NOMO-1 (cell line): ENCODE measurements around the gene SEMA4A.

Experiments used
- DNase-seq, 2 experiments: peaks; one replicate each; lab custom pipeline; 2025; ENCODE audit not compliant: unreplicated experiment in 2 of 2; lab: John Stamatoyannopoulos, UW

The SEMA4A gene

DNA sequence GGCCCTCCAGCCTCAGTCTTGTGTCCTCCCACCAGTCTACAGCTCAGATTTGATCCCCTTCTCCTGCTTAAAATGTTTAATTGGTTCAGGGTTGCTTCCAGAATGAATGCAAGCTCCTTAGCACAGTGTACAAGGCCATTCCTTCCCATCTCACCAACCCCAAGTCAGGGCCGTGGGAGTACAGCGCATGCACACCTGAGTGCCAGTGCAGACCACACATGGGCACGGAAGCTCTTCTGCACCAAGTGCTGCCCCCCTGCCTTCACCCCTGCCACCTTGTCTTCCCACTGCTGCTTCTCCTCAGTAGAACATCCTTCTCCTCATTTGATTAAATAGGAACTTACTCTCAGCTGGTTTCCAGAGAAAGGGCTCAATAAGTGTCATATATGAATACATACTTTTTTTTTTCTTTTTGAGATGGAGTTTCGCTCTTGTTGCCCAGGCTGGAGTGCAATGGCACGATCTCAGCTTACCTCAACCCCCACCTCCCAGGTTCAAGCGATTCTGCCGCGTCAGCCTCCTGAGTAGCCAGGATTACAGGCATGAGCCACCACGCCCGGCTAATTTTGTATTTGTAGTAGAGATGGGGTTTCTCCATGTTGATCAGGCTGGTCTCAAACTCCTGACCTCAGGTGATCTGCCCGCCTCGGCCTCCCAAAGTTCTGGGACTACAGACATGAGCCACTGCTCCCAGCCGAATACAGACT lies 68.8 kb downstream of the SEMA4A start:
- DNase-seq, result no peak

DNA sequence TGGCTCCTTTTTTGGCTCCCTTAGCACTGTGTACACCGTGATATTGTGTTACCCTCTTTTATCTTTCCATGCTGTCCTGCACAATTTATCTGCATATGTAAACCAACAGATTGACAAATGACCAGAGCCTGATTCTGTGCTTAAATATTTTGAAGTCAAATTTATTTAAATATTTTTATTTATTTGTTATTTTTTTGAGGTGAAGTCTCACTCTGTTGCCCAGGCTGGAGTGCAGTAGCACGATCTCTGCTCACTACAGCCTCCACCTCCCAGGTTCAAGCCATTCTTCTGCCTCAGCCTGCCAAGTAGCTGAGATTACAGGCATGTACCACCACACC lies 72.3 kb downstream of the SEMA4A start:
- DNase-seq, result no peak

DNA sequence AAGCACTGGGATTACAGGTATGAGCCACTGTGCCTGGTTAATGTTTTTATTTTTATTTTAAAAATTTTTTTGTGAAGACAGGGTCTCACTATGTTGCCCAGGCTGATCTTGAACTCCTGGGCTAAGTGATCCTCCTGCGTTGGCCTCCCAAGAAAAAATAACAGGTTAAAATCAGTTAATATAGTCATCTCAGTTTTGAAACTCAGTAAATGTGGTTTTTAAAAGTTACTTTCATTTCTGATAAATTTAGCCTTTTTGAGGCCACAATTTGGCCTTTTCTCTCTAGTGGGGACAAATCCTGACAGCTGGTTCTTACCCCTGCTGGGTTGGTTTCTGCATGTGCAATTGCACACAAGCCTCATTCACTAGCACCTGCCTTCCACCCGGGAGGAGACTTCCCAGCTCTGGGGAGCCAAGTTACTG lies 72.7 kb downstream of the SEMA4A start:
- DNase-seq, result no peak

DNA sequence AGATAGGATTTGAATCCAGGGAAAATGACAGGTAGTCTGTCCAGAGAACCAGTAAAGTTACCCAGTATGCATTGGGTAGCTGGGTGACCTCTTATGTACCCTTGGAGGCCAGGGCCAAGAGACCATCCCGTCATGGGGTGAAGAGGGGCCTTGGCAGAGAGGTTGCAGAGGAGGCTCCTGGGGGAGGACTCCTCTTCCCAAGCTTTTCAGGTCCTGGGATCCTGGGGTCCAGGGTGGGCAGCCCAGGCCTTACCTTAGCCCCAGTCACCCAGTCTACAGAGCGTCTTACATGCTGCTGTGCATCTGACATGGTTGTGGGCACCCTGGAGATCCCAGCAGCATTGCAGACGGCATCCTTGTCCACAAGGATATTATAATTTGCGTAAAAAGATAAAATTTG lies 73.4 kb downstream of the SEMA4A start:
- DNase-seq, result no peak
